H1 (cell line): ENCODE measurements around the gene TNXB. TPM values are rescaled to one million over a fixed set of nuclear protein-coding genes. Genes with fewer than 3 reads are reported as not detected.

Source experiments
- CTCF ChIA-PET: fragments of 300-600 bp; sonication (Branson Sonifier 250); formaldehyde crosslinking; loops from one replicate; lab custom pipeline; 2021; ENCODE audit not compliant: partially characterized antibody; lab: Charles Lee
- POLR2A ChIA-PET: fragments of 300-600 bp; sonication (Branson Sonifier 250); formaldehyde crosslinking; loops from one replicate; lab custom pipeline; 2021; ENCODE audit warnings: inconsistent platforms; ENCODE audit not compliant: partially characterized antibody; lab: Charles Lee
- DNase-seq, 2 experiments: peaks; one replicate each; pipeline versions ENCODE4 v3.0.0 to v3.0.0-alpha.2; 2010 to 2022; ENCODE audit warnings: low spot score in 2 of 2, low read depth in 1 of 2, mixed read lengths in 1 of 2
- FAIRE-seq: peaks from 2 replicates; lab custom pipeline; 2011; peaks lifted over from hg19 to GRCh38; lab: Jason Lieb, UNC
- H2AFZ ChIP-seq: 2 replicates; pipeline ENCODE4 v1.8.1; 2012; ENCODE audit warnings: low read length, inconsistent platforms
- H2AK5ac ChIP-seq: 2 replicates; pipeline ENCODE4 v1.6.1; 2013; ENCODE audit warnings: low read depth, low read length
- H2BK120ac ChIP-seq: replicated peaks from 2 replicates; pipeline ENCODE3; 2013; ENCODE audit warnings: low read depth, low read length, inconsistent platforms
- H2BK12ac ChIP-seq: 2 replicates; pipeline ENCODE4 v1.6.1; 2013; ENCODE audit warnings: low read depth, low read length
- H2BK15ac ChIP-seq: 2 replicates; pipeline ENCODE4 v1.6.1; 2013; ENCODE audit warnings: low read length
- H2BK20ac ChIP-seq: 2 replicates; pipeline ENCODE4 v1.6.1; 2013; ENCODE audit warnings: low read length
- H2BK5ac ChIP-seq: 2 replicates; pipeline ENCODE4 v1.6.1; 2013; ENCODE audit warnings: low read depth, low read length
- H3K14ac ChIP-seq: 2 replicates; pipeline ENCODE4 v1.6.1; 2013; ENCODE audit warnings: inconsistent platforms; ENCODE audit not compliant: insufficient read length
- H3K18ac ChIP-seq: 2 replicates; pipeline ENCODE4 v1.6.1; 2013; ENCODE audit warnings: low read length; ENCODE audit errors: extremely low read depth
- H3K23ac ChIP-seq: 2 replicates; pipeline ENCODE4 v1.6.1; 2013; ENCODE audit warnings: inconsistent platforms; ENCODE audit not compliant: insufficient read length
- H3K23me2 ChIP-seq: 2 replicates; pipeline ENCODE4 v1.6.1; 2013; ENCODE audit warnings: low read depth, low read length
- H3K27ac ChIP-seq: 2 replicates; pipeline ENCODE4 v1.6.1; 2011; ENCODE audit warnings: low read depth, low read length, inconsistent platforms
- H3K27me3 ChIP-seq, 4 experiments: replicated peaks in 1 of 4; 1 replicate in 1 of 4; 2 replicates in 3 of 4; pipeline versions ENCODE4 v1.6.1 to v1.8.1; 2011 to 2013; ENCODE audit warnings: low read length in 3 of 4, mild to moderate bottlenecking in 3 of 4, inconsistent platforms in 2 of 4, mixed read lengths in 2 of 4, moderate library complexity in 1 of 4; ENCODE audit not compliant: control insufficient read depth in 3 of 4, insufficient read depth in 3 of 4; ENCODE audit errors: extremely low read depth in 1 of 4
- H3K36me3 ChIP-seq, 4 experiments: 2 replicates each; pipeline versions ENCODE4 v1.6.1 to v1.8.1; 2011 to 2013; ENCODE audit warnings: mild to moderate bottlenecking in 4 of 4, low read length in 3 of 4, moderate library complexity in 2 of 4, control low read depth in 1 of 4, inconsistent platforms in 1 of 4; ENCODE audit not compliant: insufficient read depth in 4 of 4, control insufficient read depth in 2 of 4
- H3K4ac ChIP-seq: replicated peaks from 2 replicates; pipeline ENCODE3; 2013; ENCODE audit warnings: low read length, low read depth, mixed read lengths, inconsistent platforms; ENCODE audit not compliant: insufficient read length
- H3K4me1 ChIP-seq, 4 experiments: replicated peaks in 1 of 4; 1 replicate in 1 of 4; 2 replicates in 3 of 4; pipeline versions ENCODE4 v1.6.1 to v1.8.1; 2011 to 2013; ENCODE audit warnings: low read length in 3 of 4, inconsistent platforms in 2 of 4, mixed read lengths in 1 of 4; ENCODE audit not compliant: insufficient read depth in 4 of 4, control insufficient read depth in 3 of 4
- H3K4me2 ChIP-seq, 2 experiments: 2 replicates each; pipeline versions ENCODE4 v1.6.1 to v1.8.1; 2011 to 2013; ENCODE audit warnings: low read depth in 2 of 2, low read length in 2 of 2, control low read depth in 1 of 2, inconsistent platforms in 1 of 2, mild to moderate bottlenecking in 1 of 2; ENCODE audit not compliant: insufficient read depth in 1 of 2
- H3K4me3 ChIP-seq, 4 experiments: fragments of 200-600, 300-600 bp in 1 of 4; sonication (generic), shearing (Covaris generic), sonication (Bioruptor Twin) in 1 of 4; 2 replicates each; pipeline versions ENCODE4 v1.5.1 to v1.8.1; 2011 to 2016; ENCODE audit warnings: low read length in 4 of 4, low read depth in 3 of 4, control low read depth in 2 of 4, inconsistent platforms in 2 of 4, mild to moderate bottlenecking in 2 of 4, mixed read lengths in 1 of 4, moderate library complexity in 1 of 4; ENCODE audit not compliant: insufficient read depth in 2 of 4; ENCODE audit errors: extremely low read depth in 1 of 4
- H3K56ac ChIP-seq: replicated peaks from 2 replicates; pipeline ENCODE3; 2013; ENCODE audit warnings: low read depth, mild to moderate bottlenecking, mixed read lengths, low read length, inconsistent platforms; ENCODE audit not compliant: insufficient read length
- H3K79me1 ChIP-seq: 2 replicates; pipeline ENCODE4 v1.6.1; 2013; ENCODE audit warnings: low read depth, low read length, control low read depth
- H3K79me2 ChIP-seq, 2 experiments: 2 replicates each; pipeline versions ENCODE4 v1.6.1 to v1.8.1; 2012 to 2013; ENCODE audit warnings: low read length in 2 of 2, mild to moderate bottlenecking in 2 of 2, inconsistent platforms in 1 of 2; ENCODE audit not compliant: insufficient read depth in 2 of 2, control insufficient read depth in 1 of 2
- H3K9ac ChIP-seq, 4 experiments: replicated peaks in 1 of 4; 1 replicate in 1 of 4; 2 replicates in 3 of 4; pipeline versions ENCODE4 v1.6.1 to v1.8.1; 2011 to 2013; ENCODE audit warnings: low read depth in 3 of 4, low read length in 3 of 4, control low read depth in 2 of 4, mild to moderate bottlenecking in 2 of 4, moderate library complexity in 2 of 4, inconsistent platforms in 1 of 4; ENCODE audit errors: extremely low read depth in 1 of 4
- H3K9me3 ChIP-seq, 2 experiments: 2 replicates each; pipeline versions ENCODE4 v1.6.1 to v1.8.1; 2012 to 2013; ENCODE audit warnings: mild to moderate bottlenecking in 2 of 2, moderate library complexity in 2 of 2, control low read depth in 1 of 2, inconsistent platforms in 1 of 2, low read depth in 1 of 2, low read length in 1 of 2, mixed read lengths in 1 of 2; ENCODE audit not compliant: insufficient read depth in 2 of 2
- H4K20me1 ChIP-seq, 2 experiments: replicated peaks in 1 of 2; 2 replicates each; pipeline versions ENCODE3 to v1.8.1; 2011 to 2013; ENCODE audit warnings: inconsistent platforms in 2 of 2, low read length in 2 of 2, mild to moderate bottlenecking in 1 of 2; ENCODE audit not compliant: insufficient read depth in 2 of 2, control insufficient read depth in 1 of 2
- H4K5ac ChIP-seq: 2 replicates; pipeline ENCODE4 v1.6.1; 2013; ENCODE audit warnings: low read length, low read depth, mixed read lengths, inconsistent platforms; ENCODE audit not compliant: insufficient read length
- H4K8ac ChIP-seq: 2 replicates; pipeline ENCODE4 v1.8.0; 2013; ENCODE audit warnings: mild to moderate bottlenecking, moderate library complexity, low read length, inconsistent platforms; ENCODE audit not compliant: insufficient read depth; ENCODE audit errors: extremely low read depth
- H4K91ac ChIP-seq: replicated peaks from 2 replicates; pipeline ENCODE3; 2013; ENCODE audit warnings: low read length, mixed read lengths, inconsistent platforms; ENCODE audit not compliant: insufficient read length
- ASH2L ChIP-seq: fragments of 200-600, 300-600 bp; sonication (generic); IDR thresholded peaks from one replicate; pipeline ENCODE4 v1.7.1; 2017; ENCODE audit warnings: low read length
- BACH1 ChIP-seq: IDR thresholded peaks from 2 replicates; pipeline ENCODE4 v1.6.1; 2012; ENCODE audit warnings: low read length, improper control_type of control experiment
- EP300 ChIP-seq, 2 experiments: IDR thresholded peaks; 1 replicate in 1 of 2; 2 replicates in 1 of 2; pipeline ENCODE4 v1.6.1; 2011 to 2012; ENCODE audit warnings: low read depth in 2 of 2, low read length in 2 of 2, mild to moderate bottlenecking in 2 of 2, borderline replicate concordance in 1 of 2, inconsistent platforms in 1 of 2, moderate library complexity in 1 of 2
- FOSL1 ChIP-seq: IDR thresholded peaks from 2 replicates; pipeline ENCODE4 v1.6.1; 2011; ENCODE audit warnings: mild to moderate bottlenecking, low read depth, low read length, moderate library complexity; ENCODE audit not compliant: insufficient read depth
- KDM1A ChIP-seq: fragments of 200-600, 300-600 bp; sonication (generic); IDR thresholded peaks from 2 replicates; pipeline ENCODE4 v1.7.1; 2016; ENCODE audit warnings: mild to moderate bottlenecking, low read length, borderline replicate concordance
- MAFK ChIP-seq: IDR thresholded peaks from 2 replicates; pipeline ENCODE4 v1.6.1; 2012; ENCODE audit warnings: low read depth, mild to moderate bottlenecking, improper control_type of control experiment, low read length
- MAX ChIP-seq: IDR thresholded peaks from 2 replicates; pipeline ENCODE4 v1.6.1; 2012; ENCODE audit warnings: inconsistent platforms
- POLR2A ChIP-seq, 2 experiments: IDR thresholded peaks; 1 replicate in 1 of 2; 2 replicates in 1 of 2; pipeline ENCODE4 v1.6.1; 2011; ENCODE audit warnings: low read depth in 2 of 2, low read length in 2 of 2, mild to moderate bottlenecking in 2 of 2; ENCODE audit errors: control extremely low read depth in 1 of 2
- SAP30 ChIP-seq: fragments of 300-600 bp; sonication (generic); IDR thresholded peaks from 2 replicates; pipeline ENCODE4 v1.7.1; 2012; ENCODE audit warnings: low read length, moderate library complexity, mild to moderate bottlenecking, inconsistent platforms; ENCODE audit not compliant: insufficient read depth, insufficient replicate concordance
- WGBS, 2 experiments: shearing (Covaris generic) in 1 of 2; methylation state at CpG; one replicate each; pipeline versions ENCODE4 v1.1.6 to v1.1.7; 2013 to 2015; ENCODE audit warnings: low lambda C conversion rate in 2 of 2, mixed read lengths in 2 of 2, inconsistent platforms in 1 of 2, low coverage in 1 of 2, missing lambda C conversion rate in 1 of 2; ENCODE audit not compliant: insufficient replicate concordance in 2 of 2, insufficient coverage in 1 of 2, insufficient read length in 1 of 2; ENCODE audit errors: extremely low coverage in 1 of 2, missing lambda C conversion rate in 1 of 2; 5-methylcytosine and 5-hydroxymethylcytosine counted together
- polyA plus RNA-seq, 7 experiments: library from polyadenylated mRNA; depleted of rRNA in 3 of 7; stranded (reverse) in 5 of 7; unstranded in 2 of 7; fragments of >200 nt in 5 of 7; fragments of 200-250 nt in 2 of 7; gene quantifications; 1 replicate in 5 of 7; 2 replicates in 1 of 7; 4 replicates in 1 of 7; pipeline versions ENCODE4 v1.2.1 to v1.2.3, GENCODE V29; 2011 to 2013; ENCODE audit warnings: missing spikeins in 2 of 7, mixed read lengths in 2 of 7
- total RNA-seq: library from RNA; stranded (reverse); fragmentation: NEBNext Ultra II Directional; extraction: Animal tissue kit (Norgen Biotek cat#: 25700); gene quantifications from 2 replicates; pipeline ENCODE4 v1.2.1, GENCODE V29; 2021
- TF ChIP-seq, protein P1 (sequence below), 3 experiments: IDR thresholded peaks; 1 replicate in 2 of 3; 2 replicates in 1 of 3; pipeline versions ENCODE4 v1.5.1 to v1.6.1; 2011; ENCODE audit warnings: low read length in 3 of 3, mild to moderate bottlenecking in 3 of 3, inconsistent platforms in 2 of 3, low read depth in 1 of 3, moderate library complexity in 1 of 3; ENCODE audit not compliant: insufficient read depth in 1 of 3; ENCODE audit errors: control extremely low read depth in 1 of 3

TNXB gene
- total and polyA plus RNA-seq, 2 of the 8 experiments (the other 6 are each of a cell fraction or from before 2014, with no cell fraction given), result 3.1 to 4.8 TPM

DNA sequence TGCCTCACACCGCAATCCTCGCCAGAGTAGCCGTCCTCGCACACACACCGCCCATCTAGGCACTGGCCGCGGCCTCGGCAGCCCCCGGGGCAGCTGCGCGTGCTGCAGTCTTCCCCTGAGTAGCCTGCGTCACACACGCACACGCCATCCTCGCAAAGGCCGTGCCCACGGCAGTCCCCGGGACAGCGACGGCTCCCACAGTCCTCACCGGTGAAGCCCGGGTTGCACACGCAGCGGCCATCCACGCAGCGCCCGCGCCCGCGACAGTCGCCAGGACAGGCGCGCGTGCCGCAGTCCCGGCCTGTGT is 13.1 kb downstream of the TNXB start:
- 0 out of 2 replicates have a peak overlapping the region, but pooled peaks have one; percentile 46 for H2BK15ac ChIP-seq
- H3K36me3 ChIP-seq, result no peaks in the 10 kb centered on the region
- H4K5ac ChIP-seq, result no peak overlapping the region
- no peaks in the 10 kb centered on the region for H3K9me3 ChIP-seq
- FAIRE-seq, result no peak
- no peak overlapping the region for H2BK20ac ChIP-seq
- H3K79me1 ChIP-seq, result no peaks in the 10 kb centered on the region
- no peaks in the 10 kb centered on the region for H3K79me2 ChIP-seq
- POLR2A ChIA-PET, result interaction anchor here (0.8 to 1.1 kb wide), 2 partner anchors 12 to 86 kb away, joined by 3 to 5 read pairs; no protein-coding TSS in a partner anchor
- H4K91ac ChIP-seq, result no peak overlapping the region
- no peak overlapping the region for H3K4me3 ChIP-seq
- H3K27ac ChIP-seq, result no peak overlapping the region
- no peak overlapping the region for H3K18ac ChIP-seq
- H2AK5ac ChIP-seq, result no peak overlapping the region
- CTCF ChIA-PET, result interaction anchor here (1.0 to 9.3 kb wide), 9 partner anchors 8 to 208 kb away, joined by 3 to 63 read pairs (median 6); partner anchors contain the start of genes ATF6B and TNXB
- no peak for DNase-seq
- peaks cover 0 to 7% (median 1%) of the 10 kb centered on the region in 4 experiments; a peak in 2 of 7 replicates for H3K27me3 ChIP-seq
- no peak overlapping the region for H2BK5ac ChIP-seq
- H3K23ac ChIP-seq, result no peak overlapping the region
- no peak overlapping the region for H3K9ac ChIP-seq
- H3K23me2 ChIP-seq, result no peaks in the 10 kb centered on the region
- H2AFZ ChIP-seq, result no peak overlapping the region
- no peaks in the 10 kb centered on the region for H4K20me1 ChIP-seq
- no peak overlapping the region for H3K56ac ChIP-seq
- 94% methylated on average over 32 of the region's 36 CpGs; no CpG with 5 or more reads in 1 of the 2 experiments for WGBS, 2 experiments
- H4K8ac ChIP-seq, result no peak overlapping the region
- no peak overlapping the region for H3K4ac ChIP-seq
- H3K14ac ChIP-seq, result no peak overlapping the region
- H2BK120ac ChIP-seq, result no peak overlapping the region
- H3K4me2 ChIP-seq, result peak overlapping the region in 1 of 2 experiments; percentile 13; a peak in 1 of 4 replicates
- peak overlapping the region; percentile 75; the same call in 1 of the 2 replicates for H2BK12ac ChIP-seq
- H3K4me1 ChIP-seq, result no peaks in the 10 kb centered on the region
- TF ChIP-seq, protein P1, sequence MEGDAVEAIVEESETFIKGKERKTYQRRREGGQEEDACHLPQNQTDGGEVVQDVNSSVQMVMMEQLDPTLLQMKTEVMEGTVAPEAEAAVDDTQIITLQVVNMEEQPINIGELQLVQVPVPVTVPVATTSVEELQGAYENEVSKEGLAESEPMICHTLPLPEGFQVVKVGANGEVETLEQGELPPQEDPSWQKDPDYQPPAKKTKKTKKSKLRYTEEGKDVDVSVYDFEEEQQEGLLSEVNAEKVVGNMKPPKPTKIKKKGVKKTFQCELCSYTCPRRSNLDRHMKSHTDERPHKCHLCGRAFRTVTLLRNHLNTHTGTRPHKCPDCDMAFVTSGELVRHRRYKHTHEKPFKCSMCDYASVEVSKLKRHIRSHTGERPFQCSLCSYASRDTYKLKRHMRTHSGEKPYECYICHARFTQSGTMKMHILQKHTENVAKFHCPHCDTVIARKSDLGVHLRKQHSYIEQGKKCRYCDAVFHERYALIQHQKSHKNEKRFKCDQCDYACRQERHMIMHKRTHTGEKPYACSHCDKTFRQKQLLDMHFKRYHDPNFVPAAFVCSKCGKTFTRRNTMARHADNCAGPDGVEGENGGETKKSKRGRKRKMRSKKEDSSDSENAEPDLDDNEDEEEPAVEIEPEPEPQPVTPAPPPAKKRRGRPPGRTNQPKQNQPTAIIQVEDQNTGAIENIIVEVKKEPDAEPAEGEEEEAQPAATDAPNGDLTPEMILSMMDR (IDR thresholded peaks at IDR 0.05; ENCODE audit: control extremely low read depth in 1 of 3, insufficient read depth in 1 of 3, low read depth in 1 of 3, low read length in 3 of 3), result no peak
- no peak for TF ChIP-seq ASH2L
- no peak for TF ChIP-seq SAP30
- TF ChIP-seq MAX, result no peak
- TF ChIP-seq MAFK, result no peak
- no peak for TF ChIP-seq KDM1A
- TF ChIP-seq POLR2A (IDR thresholded peaks at IDR 0.05; ENCODE audit: control extremely low read depth in 1 of 2, low read depth in 2 of 2, low read length in 2 of 2), result no peak
- no peak for TF ChIP-seq FOSL1
- TF ChIP-seq BACH1, result no peak
- TF ChIP-seq EP300 (IDR thresholded peaks at IDR 0.05; ENCODE audit: borderline replicate concordance in 1 of 2, low read depth in 2 of 2, low read length in 2 of 2), result no peak
